ENCODE results near the gene FAF1.

DNA sequence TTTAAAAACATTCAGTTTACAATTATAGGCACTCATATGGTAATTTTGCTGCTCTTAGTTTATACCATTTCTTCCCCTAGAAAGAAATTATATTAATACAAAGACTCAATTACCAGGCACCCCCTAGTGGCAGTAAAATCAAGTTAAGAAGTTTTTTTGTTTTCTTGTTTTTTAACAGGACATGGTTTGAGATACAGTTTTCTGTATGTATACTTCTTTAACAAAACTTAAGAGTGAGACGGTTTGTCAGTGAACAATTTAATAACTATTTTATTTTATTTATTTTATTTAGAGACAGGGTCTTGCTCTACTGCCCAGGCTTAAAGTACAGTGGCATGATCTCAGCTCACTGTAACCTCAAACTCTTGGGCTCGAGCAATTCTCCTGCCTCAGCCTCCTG is 224.6 kb downstream of the FAF1 start:
- no peak for TF ChIP-seq EZH2 (IDR thresholded peaks at IDR 0.05)
- no peak for TF ChIP-seq POLR2AphosphoS5 (IDR thresholded peaks at IDR 0.05; ENCODE audit: borderline replicate concordance, low read depth, low read length)

Measured in SK-N-MC (cell line).